ENCODE results near the gene HTRA3.

The HTRA3 gene

GRCh38 chr4:8277356-8278008 is 7.9 kb downstream of the HTRA3 start:
- H3K36me3 Mint-ChIP-seq (ENCODE audit: low read depth), result no peaks in the 10 kb centered on the region
- no peak overlapping the region for H3K27ac Mint-ChIP-seq
- peaks cover 12% of the 10 kb centered on the region for H3K4me1 Mint-ChIP-seq (ENCODE audit: low read depth)
- H3K27me3 Mint-ChIP-seq, result peaks cover 1% of the 10 kb centered on the region
- no peak overlapping the region for H3K4me3 Mint-ChIP-seq
- H3K9me3 Mint-ChIP-seq, result no peaks in the 10 kb centered on the region

- Mint-ChIP-seq H3K27me3 (no peaks in the 10 kb centered on the region), H3K9me3 (no peaks in the 10 kb centered on the region), H3K27ac (no peak overlapping the region), H3K36me3 (ENCODE audit: low read depth) (no peaks in the 10 kb centered on the region), H3K4me1 (ENCODE audit: low read depth) (peaks cover 12% of the 10 kb centered on the region), H3K4me3 (no peak overlapping the region)
Observed at GRCh38 chr4:8278009-8278395, 8.4 kb downstream of the HTRA3 start.

DNA sequence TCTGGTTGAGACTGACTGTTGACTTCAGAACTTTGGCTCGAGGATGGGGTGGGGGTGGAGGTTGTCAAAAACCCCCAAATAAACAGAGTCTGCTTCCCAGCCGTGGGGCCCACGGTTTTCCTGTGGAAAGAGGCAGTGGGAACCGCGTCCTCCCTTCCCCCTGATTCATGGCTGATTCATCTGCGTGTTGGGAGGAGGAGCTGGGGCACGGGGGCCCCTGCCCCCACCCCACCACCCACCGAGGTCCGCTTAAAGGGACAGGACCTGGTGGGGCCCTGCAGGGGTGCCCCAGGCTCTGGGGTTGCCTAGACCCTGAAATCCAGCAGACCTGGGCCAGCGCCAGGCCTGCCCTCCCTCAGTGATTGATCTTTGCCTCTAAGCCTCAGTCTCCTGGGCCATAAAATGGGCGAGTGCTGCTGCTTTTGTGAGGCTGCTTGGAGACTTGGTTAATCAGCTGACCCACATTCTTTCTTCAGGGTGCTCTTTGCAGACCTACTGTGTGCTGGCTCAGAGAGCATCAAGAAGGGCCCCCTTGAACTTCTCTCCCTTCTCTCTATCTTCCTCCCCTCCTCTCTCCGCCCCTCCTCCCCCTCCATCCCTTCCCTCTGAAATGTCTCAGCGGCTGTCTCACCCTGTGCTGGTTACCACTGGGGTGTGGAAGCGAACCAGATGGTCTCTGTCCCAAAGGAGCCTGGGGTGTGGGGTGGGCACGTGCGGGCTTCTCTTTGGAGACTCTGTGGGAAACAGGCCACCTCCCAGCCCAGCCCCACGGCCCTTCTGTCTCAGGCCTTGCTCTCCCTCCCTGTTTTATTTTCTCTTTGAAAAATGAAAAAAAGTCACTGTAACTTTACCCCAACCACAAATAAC is 9.1 kb downstream of the HTRA3 start:
- Mint-ChIP-seq H3K4me1 (ENCODE audit: low read depth) (peaks cover 12% of the 10 kb centered on the region), H3K4me3 (no peak overlapping the region), H3K27me3 (no peaks in the 10 kb centered on the region), H3K9me3 (no peaks in the 10 kb centered on the region), H3K27ac (no peak overlapping the region), H3K36me3 (ENCODE audit: low read depth) (no peaks in the 10 kb centered on the region)

GRCh38 chr4:8279321-8280157 is 10.0 kb downstream of the HTRA3 start:
- no peak overlapping the region for H3K4me3 Mint-ChIP-seq
- no peak overlapping the region for H3K27ac Mint-ChIP-seq
- H3K9me3 Mint-ChIP-seq, result no peaks in the 10 kb centered on the region
- H3K4me1 Mint-ChIP-seq (ENCODE audit: low read depth), result peaks cover 12% of the 10 kb centered on the region
- no peaks in the 10 kb centered on the region for H3K36me3 Mint-ChIP-seq (ENCODE audit: low read depth)
- H3K27me3 Mint-ChIP-seq, result no peaks in the 10 kb centered on the region

- Mint-ChIP-seq H3K27me3 (no peaks in the 10 kb centered on the region), H3K4me1 (ENCODE audit: low read depth) (peaks cover 12% of the 10 kb centered on the region), H3K27ac (no peak overlapping the region), H3K36me3 (ENCODE audit: low read depth) (no peaks in the 10 kb centered on the region), H3K9me3 (no peaks in the 10 kb centered on the region), H3K4me3 (no peak overlapping the region)
Observed at GRCh38 chr4:8280158-8280875, 10.8 kb downstream of the HTRA3 start.

DNA sequence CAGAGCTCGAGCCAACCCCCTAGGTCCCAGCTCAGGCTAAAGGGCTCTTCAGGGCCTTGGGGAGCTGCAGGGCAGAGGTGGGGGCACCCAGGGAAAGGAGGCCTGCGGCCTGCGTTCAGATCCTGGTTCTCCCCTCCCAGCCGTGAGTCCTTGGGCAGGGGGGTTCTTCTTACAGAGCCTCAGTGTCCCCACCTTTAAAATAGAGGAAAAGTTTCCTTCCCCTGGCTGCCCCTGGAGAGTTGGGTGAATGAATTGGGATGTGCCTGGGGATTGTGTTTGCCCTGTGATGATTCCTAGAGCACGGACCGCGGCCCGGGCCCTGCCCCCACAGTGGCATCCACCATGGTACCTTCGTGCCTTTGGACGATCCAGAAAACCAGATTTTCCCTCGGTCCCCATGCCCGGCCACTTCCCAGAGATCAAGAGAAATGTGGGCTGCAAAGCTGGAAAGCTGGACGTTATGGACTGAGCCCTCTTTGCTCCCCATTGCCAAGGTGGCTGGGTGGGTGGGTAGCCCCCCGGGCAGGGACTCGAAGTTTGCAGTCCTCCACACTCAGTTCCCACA is 11.4 kb downstream of the HTRA3 start:
- no peak overlapping the region for H3K4me3 Mint-ChIP-seq
- no peaks in the 10 kb centered on the region for H3K9me3 Mint-ChIP-seq
- H3K36me3 Mint-ChIP-seq (ENCODE audit: low read depth), result no peaks in the 10 kb centered on the region
- H3K4me1 Mint-ChIP-seq (ENCODE audit: low read depth), result peaks cover 12% of the 10 kb centered on the region
- no peak overlapping the region for H3K27ac Mint-ChIP-seq
- H3K27me3 Mint-ChIP-seq, result no peaks in the 10 kb centered on the region

GRCh38 chr4:8281519-8282133 is 12.1 kb downstream of the HTRA3 start:
- Mint-ChIP-seq H3K4me1 (ENCODE audit: low read depth) (peaks cover 12% of the 10 kb centered on the region), H3K27ac (no peak overlapping the region), H3K4me3 (no peak overlapping the region), H3K36me3 (ENCODE audit: low read depth) (no peaks in the 10 kb centered on the region), H3K9me3 (no peaks in the 10 kb centered on the region), H3K27me3 (no peaks in the 10 kb centered on the region)

DNA sequence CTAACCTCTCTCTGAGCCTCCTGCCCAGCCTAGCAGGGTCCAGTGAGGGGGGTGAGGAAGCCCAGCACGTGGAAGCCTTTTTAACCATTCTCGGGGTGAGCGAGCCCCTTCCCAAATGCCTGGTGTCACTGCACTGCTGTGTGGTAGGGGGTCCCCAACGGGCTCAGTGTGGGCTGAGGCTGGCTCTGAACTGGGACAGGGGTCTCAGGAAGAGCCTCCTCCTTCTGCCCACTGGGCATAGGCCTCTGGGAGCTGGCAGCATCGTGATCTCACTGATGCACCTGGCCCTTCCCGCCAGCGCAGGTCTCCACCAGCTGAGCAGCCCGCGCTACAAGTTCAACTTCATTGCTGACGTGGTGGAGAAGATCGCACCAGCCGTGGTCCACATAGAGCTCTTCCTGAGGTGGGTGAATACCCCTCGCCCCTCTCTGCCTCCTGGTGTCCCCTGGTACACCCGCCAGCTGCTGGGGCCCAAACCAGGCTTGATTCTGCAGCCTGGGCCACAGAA is 12.6 kb downstream of the HTRA3 start:
- H3K27ac Mint-ChIP-seq, result no peak overlapping the region
- H3K4me1 Mint-ChIP-seq (ENCODE audit: low read depth), result peaks cover 12% of the 10 kb centered on the region
- no peaks in the 10 kb centered on the region for H3K36me3 Mint-ChIP-seq (ENCODE audit: low read depth)
- H3K4me3 Mint-ChIP-seq, result no peak overlapping the region
- H3K27me3 Mint-ChIP-seq, result no peaks in the 10 kb centered on the region
- no peaks in the 10 kb centered on the region for H3K9me3 Mint-ChIP-seq

DNA sequence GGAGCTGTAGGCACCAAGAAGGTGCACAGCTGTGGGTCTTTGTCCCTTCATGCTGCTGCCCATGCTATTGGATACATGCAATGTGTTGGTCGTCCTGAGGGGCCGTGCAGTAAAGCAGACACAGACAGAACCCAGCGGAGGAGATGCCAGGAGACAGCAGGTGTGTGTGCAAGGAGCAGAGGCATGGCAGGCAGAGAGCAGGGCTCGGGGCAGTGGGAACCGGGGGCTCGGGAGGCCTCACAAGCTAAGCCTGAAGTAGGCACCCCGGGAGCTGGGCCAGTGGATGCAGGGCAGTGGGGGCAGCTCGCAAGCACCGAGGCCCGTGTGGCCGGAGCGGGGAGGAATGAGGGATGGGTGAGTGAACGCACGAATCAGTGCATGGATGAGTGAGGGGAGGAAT is 13.2 kb downstream of the HTRA3 start:
- H3K27me3 Mint-ChIP-seq, result no peaks in the 10 kb centered on the region
- no peaks in the 10 kb centered on the region for H3K36me3 Mint-ChIP-seq (ENCODE audit: low read depth)
- no peaks in the 10 kb centered on the region for H3K9me3 Mint-ChIP-seq
- H3K4me1 Mint-ChIP-seq (ENCODE audit: low read depth), result peaks cover 12% of the 10 kb centered on the region
- no peak overlapping the region for H3K4me3 Mint-ChIP-seq
- H3K27ac Mint-ChIP-seq, result no peak overlapping the region

GRCh38 chr4:8283161-8283560 is 13.6 kb downstream of the HTRA3 start:
- H3K4me1 Mint-ChIP-seq (ENCODE audit: low read depth), result peaks cover 11% of the 10 kb centered on the region
- H3K36me3 Mint-ChIP-seq (ENCODE audit: low read depth), result no peaks in the 10 kb centered on the region
- H3K9me3 Mint-ChIP-seq, result no peaks in the 10 kb centered on the region
- H3K27ac Mint-ChIP-seq, result no peak overlapping the region
- H3K4me3 Mint-ChIP-seq, result no peak overlapping the region
- H3K27me3 Mint-ChIP-seq, result no peaks in the 10 kb centered on the region

- Mint-ChIP-seq H3K27me3 (no peaks in the 10 kb centered on the region), H3K4me1 (ENCODE audit: low read depth) (peaks cover 6% of the 10 kb centered on the region), H3K9me3 (no peaks in the 10 kb centered on the region), H3K36me3 (ENCODE audit: low read depth) (no peaks in the 10 kb centered on the region), H3K4me3 (no peak overlapping the region), H3K27ac (no peak overlapping the region)
Observed at GRCh38 chr4:8283631-8284121, 14.1 kb downstream of the HTRA3 start.

DNA sequence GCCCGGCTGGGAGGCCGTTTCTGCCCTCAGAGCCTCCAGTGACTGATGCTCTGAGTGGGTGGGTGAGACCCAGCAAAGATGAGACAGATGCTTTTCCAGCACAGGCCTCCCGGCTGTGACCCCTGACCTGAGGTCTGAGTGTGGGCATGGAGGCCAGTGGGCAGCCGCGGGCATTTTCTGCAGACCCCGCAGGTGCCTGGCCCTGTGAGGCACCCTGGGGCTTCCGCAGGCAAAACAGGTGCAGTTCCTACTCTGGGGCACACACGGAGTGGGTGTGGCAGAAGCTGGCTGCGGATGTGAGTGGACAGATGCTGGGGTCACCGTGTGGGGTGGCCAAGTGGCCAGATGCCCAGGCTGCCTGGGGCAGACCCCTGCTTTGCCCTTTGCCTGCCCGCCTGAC is 14.8 kb downstream of the HTRA3 start:
- Mint-ChIP-seq H3K4me3 (no peak overlapping the region), H3K9me3 (no peaks in the 10 kb centered on the region), H3K27ac (no peak overlapping the region), H3K4me1 (ENCODE audit: low read depth) (no peaks in the 10 kb centered on the region), H3K27me3 (no peaks in the 10 kb centered on the region), H3K36me3 (ENCODE audit: low read depth) (no peaks in the 10 kb centered on the region)

GRCh38 chr4:8285143-8285975 is 15.8 kb downstream of the HTRA3 start:
- no peak overlapping the region for H3K4me3 Mint-ChIP-seq
- no peaks in the 10 kb centered on the region for H3K4me1 Mint-ChIP-seq (ENCODE audit: low read depth)
- no peaks in the 10 kb centered on the region for H3K27me3 Mint-ChIP-seq
- H3K27ac Mint-ChIP-seq, result no peak overlapping the region
- H3K9me3 Mint-ChIP-seq, result no peaks in the 10 kb centered on the region
- H3K36me3 Mint-ChIP-seq (ENCODE audit: low read depth), result no peaks in the 10 kb centered on the region

Measured in stimulated activated naive CD8-positive, alpha-beta T cell treated with anti-CD3 and anti-CD28 coated beads, Interleukin-15, Interleukin-2, amounts not matched to agents 100 ng/mL and 50 ng/mL, for 24 hours (primary cell).